GM23338 (cell line): ENCODE measurements around the gene NEK6. TPM values are rescaled to one million over a fixed set of nuclear protein-coding genes. Genes with fewer than 3 reads are reported as not detected.

Experiments
- ATAC-seq: fragments of 200-7000 bp; cut with Tn5 transposase; 3 replicates; pipeline ENCODE4 v1.9.1; 2020
- DNase-seq: peaks from one replicate; pipeline ENCODE4 v3.0.0-alpha.2; 2015; ENCODE audit warnings: low spot score
- H2AFZ ChIP-seq: fragments of 200-600 bp; sonication (generic); 2 replicates; pipeline ENCODE4 v1.8.0; 2016; ENCODE audit warnings: antibody characterized with exemption, mild to moderate bottlenecking, moderate library complexity
- H3F3A ChIP-seq: fragments of 200-600 bp; sonication (generic); replicated peaks from 2 replicates; pipeline ENCODE4 v1.8.0; 2017; ENCODE audit warnings: antibody characterized with exemption, mixed run types, low read depth
- H3K27ac ChIP-seq: fragments of 200-600 bp; sonication (generic); 2 replicates; pipeline ENCODE4 v1.6.1; 2016; ENCODE audit warnings: low read depth
- H3K27me3 ChIP-seq: fragments of 200-600 bp; sonication (generic); 2 replicates; pipeline ENCODE4 v1.8.0; 2016; ENCODE audit warnings: mild to moderate bottlenecking, mixed run types, moderate library complexity; ENCODE audit not compliant: insufficient read depth
- H3K36me3 ChIP-seq: fragments of 200-600 bp; sonication (generic); 2 replicates; pipeline ENCODE4 v1.8.0; 2016; ENCODE audit warnings: mild to moderate bottlenecking; ENCODE audit not compliant: insufficient read depth
- H3K4me1 ChIP-seq: fragments of 200-600 bp; sonication (generic); 2 replicates; pipeline ENCODE4 v1.8.0; 2016; ENCODE audit warnings: mild to moderate bottlenecking, moderate library complexity; ENCODE audit not compliant: insufficient read depth
- H3K4me2 ChIP-seq: fragments of 200-600 bp; sonication (generic); 2 replicates; pipeline ENCODE4 v1.7.1; 2017; ENCODE audit warnings: mixed run types
- H3K4me3 ChIP-seq: fragments of 200-600 bp; sonication (generic); 2 replicates; pipeline ENCODE4 v1.6.1; 2016; ENCODE audit warnings: mixed run types
- H3K79me2 ChIP-seq: fragments of 200-600 bp; sonication (generic); replicated peaks from 2 replicates; pipeline ENCODE4 v1.8.0; 2017; ENCODE audit warnings: mild to moderate bottlenecking; ENCODE audit not compliant: insufficient read depth
- H3K9me2 ChIP-seq: fragments of 200-600 bp; sonication (generic); 2 replicates; pipeline ENCODE4 v1.8.0; 2017; ENCODE audit not compliant: insufficient read depth
- H4K20me1 ChIP-seq: fragments of 200-600 bp; sonication (generic); replicated peaks from 2 replicates; pipeline ENCODE4 v1.8.0; 2017; ENCODE audit warnings: mild to moderate bottlenecking; ENCODE audit not compliant: insufficient read depth
- H3K27ac Mint-ChIP-seq: 2 replicates; pipeline ENCODE4 v1.8.0; 2020; ENCODE audit warnings: inconsistent platforms, mild to moderate bottlenecking, moderate library complexity, mixed read lengths
- H3K27me3 Mint-ChIP-seq: 3 replicates; pipeline ENCODE4 v1.8.0; 2022; ENCODE audit warnings: low read depth, mild to moderate bottlenecking, moderate library complexity, mixed read lengths, inconsistent platforms; ENCODE audit not compliant: insufficient read depth, poor library complexity
- H3K36me3 Mint-ChIP-seq: 3 replicates; pipeline ENCODE4 v1.8.0; 2021; ENCODE audit warnings: low read depth, mild to moderate bottlenecking, inconsistent platforms, moderate library complexity, mixed read lengths
- H3K4me1 Mint-ChIP-seq: 3 replicates; pipeline ENCODE4 v1.8.0; 2020; ENCODE audit warnings: mild to moderate bottlenecking, inconsistent platforms, mixed read lengths
- H3K4me3 Mint-ChIP-seq: 3 replicates; pipeline ENCODE4 v1.8.0; 2021; ENCODE audit warnings: moderate library complexity, mild to moderate bottlenecking, inconsistent platforms, mixed read lengths
- H3K9me3 Mint-ChIP-seq: 3 replicates; pipeline ENCODE4 v1.8.0; 2020; ENCODE audit warnings: moderate library complexity, mild to moderate bottlenecking, inconsistent platforms, mixed read lengths
- CREB1 ChIP-seq: fragments of 250-450 bp; sonication (Bioruptor Pico); IDR thresholded peaks from 2 replicates; pipeline ENCODE4 v1.5.0; 2020; ENCODE audit warnings: low read depth, mild to moderate bottlenecking, moderate library complexity
- EZH2 ChIP-seq: fragments of 200-600 bp; sonication (generic); IDR thresholded peaks from one replicate; pipeline ENCODE4 v1.8.0; 2017; ENCODE audit warnings: antibody characterized with exemption, mild to moderate bottlenecking, low read depth; ENCODE audit not compliant: unreplicated experiment
- STAT1 ChIP-seq: IDR thresholded peaks from one replicate; pipeline ENCODE4 v1.6.1; 2016; ENCODE audit warnings: antibody characterized with exemption; ENCODE audit not compliant: unreplicated experiment
- ZNF331 ChIP-seq: fragments of 250-450 bp; sonication (Bioruptor Pico); IDR thresholded peaks from 2 replicates; pipeline ENCODE4 v1.5.0; 2020; ENCODE audit warnings: low read depth, mild to moderate bottlenecking, moderate library complexity
- ZNF462 ChIP-seq: fragments of 250-450 bp; sonication (Bioruptor Pico); IDR thresholded peaks from 2 replicates; pipeline ENCODE4 v1.5.0; 2020; ENCODE audit warnings: mild to moderate bottlenecking, moderate library complexity
- polyA plus RNA-seq: library from polyadenylated mRNA; unstranded; fragments of >200 nt; fragmentation: Nextera tagmentation; extraction: Ambion mirVana; gene quantifications from 2 replicates; pipeline ENCODE4 v1.2.1, GENCODE V29; 2016
- total RNA-seq: library from RNA; depleted of rRNA; stranded (reverse); fragments of >200 nt; shearing (Covaris generic); gene quantifications from 2 replicates; pipeline ENCODE4 v1.2.3, GENCODE V29; 2014
- TF ChIP-seq, protein P1 (sequence below), 2 experiments: fragments of 200-600 bp in 1 of 2; sonication (generic) in 1 of 2; conservative IDR thresholded peaks; 2 replicates each; pipeline versions ENCODE4 v1.5.1 to v1.6.1; 2016 to 2017; ENCODE audit warnings: antibody characterized with exemption in 2 of 2, low read depth in 2 of 2, mild to moderate bottlenecking in 2 of 2, moderate library complexity in 1 of 2
- TF ChIP-seq, protein P2 (sequence below): IDR thresholded peaks from 2 replicates; pipeline ENCODE4 v1.6.1; 2016; ENCODE audit warnings: antibody characterized with exemption

The NEK6 gene
- total and polyA plus RNA-seq, 2 experiments from 2014 or later: 8.1 to 11.2 TPM

- ATAC-seq: peak; percentile 87
- peak; percentile 61 for DNase-seq
- Histone ChIP-seq H3F3A (no peaks in the 10 kb centered on the region), H2AFZ (no peak overlapping the region), H3K27me3 (no peaks in the 10 kb centered on the region), H3K27ac (no peak overlapping the region), H3K4me1 (no peaks in the 10 kb centered on the region), H3K4me3 (no peak overlapping the region), H4K20me1 (no peaks in the 10 kb centered on the region), H3K36me3 (no peaks in the 10 kb centered on the region), H3K9me2 (no peaks in the 10 kb centered on the region), H3K4me2 (no peak overlapping the region), H3K79me2 (no peaks in the 10 kb centered on the region)
- peaks cover 8% of the 10 kb centered on the region for H3K27me3 Mint-ChIP-seq
- TF ChIP-seq STAT1 (no peak), ZNF331 (CRISPR knock-in tag) (no peak), CREB1 (CRISPR knock-in tag) (no peak), EZH2 (no peak)
- TF ChIP-seq, protein P1, sequence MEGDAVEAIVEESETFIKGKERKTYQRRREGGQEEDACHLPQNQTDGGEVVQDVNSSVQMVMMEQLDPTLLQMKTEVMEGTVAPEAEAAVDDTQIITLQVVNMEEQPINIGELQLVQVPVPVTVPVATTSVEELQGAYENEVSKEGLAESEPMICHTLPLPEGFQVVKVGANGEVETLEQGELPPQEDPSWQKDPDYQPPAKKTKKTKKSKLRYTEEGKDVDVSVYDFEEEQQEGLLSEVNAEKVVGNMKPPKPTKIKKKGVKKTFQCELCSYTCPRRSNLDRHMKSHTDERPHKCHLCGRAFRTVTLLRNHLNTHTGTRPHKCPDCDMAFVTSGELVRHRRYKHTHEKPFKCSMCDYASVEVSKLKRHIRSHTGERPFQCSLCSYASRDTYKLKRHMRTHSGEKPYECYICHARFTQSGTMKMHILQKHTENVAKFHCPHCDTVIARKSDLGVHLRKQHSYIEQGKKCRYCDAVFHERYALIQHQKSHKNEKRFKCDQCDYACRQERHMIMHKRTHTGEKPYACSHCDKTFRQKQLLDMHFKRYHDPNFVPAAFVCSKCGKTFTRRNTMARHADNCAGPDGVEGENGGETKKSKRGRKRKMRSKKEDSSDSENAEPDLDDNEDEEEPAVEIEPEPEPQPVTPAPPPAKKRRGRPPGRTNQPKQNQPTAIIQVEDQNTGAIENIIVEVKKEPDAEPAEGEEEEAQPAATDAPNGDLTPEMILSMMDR (conservative IDR thresholded peaks at IDR 0.05; ENCODE audit: low read depth in 2 of 2): peak; percentile 47 to 64
- no peaks in the 10 kb centered on the region; the same call in 2 of the 3 replicates for H3K36me3 Mint-ChIP-seq
- no peaks in the 10 kb centered on the region; the same call in 2 of the 3 replicates for H3K9me3 Mint-ChIP-seq
- no peak overlapping the region for H3K4me3 Mint-ChIP-seq
- H3K27ac Mint-ChIP-seq: no peak overlapping the region
- no peaks in the 10 kb centered on the region for H3K4me1 Mint-ChIP-seq
Measured at GRCh38 chr9:124312290-124313265, 54.8 kb downstream of the NEK6 start.

- no peak overlapping the region for H3K4me3 ChIP-seq
- H3K9me2 ChIP-seq: no peaks in the 10 kb centered on the region
- Mint-ChIP-seq H3K27me3 (peaks cover 8% of the 10 kb centered on the region), H3K4me1 (no peaks in the 10 kb centered on the region), H3K27ac (no peak overlapping the region), H3K9me3 (no peaks in the 10 kb centered on the region; the same call in 2 of the 3 replicates), H3K36me3 (no peaks in the 10 kb centered on the region; the same call in 2 of the 3 replicates), H3K4me3 (no peak overlapping the region)
- no peaks in the 10 kb centered on the region for H3K27me3 ChIP-seq
- H3K4me2 ChIP-seq: no peak overlapping the region
- TF ChIP-seq, protein P2, sequence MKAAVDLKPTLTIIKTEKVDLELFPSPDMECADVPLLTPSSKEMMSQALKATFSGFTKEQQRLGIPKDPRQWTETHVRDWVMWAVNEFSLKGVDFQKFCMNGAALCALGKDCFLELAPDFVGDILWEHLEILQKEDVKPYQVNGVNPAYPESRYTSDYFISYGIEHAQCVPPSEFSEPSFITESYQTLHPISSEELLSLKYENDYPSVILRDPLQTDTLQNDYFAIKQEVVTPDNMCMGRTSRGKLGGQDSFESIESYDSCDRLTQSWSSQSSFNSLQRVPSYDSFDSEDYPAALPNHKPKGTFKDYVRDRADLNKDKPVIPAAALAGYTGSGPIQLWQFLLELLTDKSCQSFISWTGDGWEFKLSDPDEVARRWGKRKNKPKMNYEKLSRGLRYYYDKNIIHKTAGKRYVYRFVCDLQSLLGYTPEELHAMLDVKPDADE: no peak
- no peak for TF ChIP-seq ZNF462 (CRISPR knock-in tag)
- no peaks in the 10 kb centered on the region for H3K36me3 ChIP-seq
- H3K4me1 ChIP-seq: no peaks in the 10 kb centered on the region
- H2AFZ ChIP-seq: no peak overlapping the region
- H3K79me2 ChIP-seq: no peaks in the 10 kb centered on the region; the same call in 1 of the 2 replicates
- H3K27ac ChIP-seq: no peak overlapping the region
- H4K20me1 ChIP-seq: no peaks in the 10 kb centered on the region
- DNase-seq: no peak
- no peak for ATAC-seq
- H3F3A ChIP-seq: no peaks in the 10 kb centered on the region
Measured at GRCh38 chr9:124313940-124314339, 56.2 kb downstream of the NEK6 start.
